K562 treated with DMSO at 1 percent for 4 hours (cell line): Measurements from ENCODE around the gene ITGAV. TPM values are rescaled to one million over a fixed set of nuclear protein-coding genes. Genes with fewer than 3 reads are reported as not detected.

Experiments
- total RNA-seq: library from RNA; unstranded; fragments of 300-600 nt; gene quantifications from 2 replicates; pipeline ENCODE4 v1.2.3, GENCODE V29; 2022; ENCODE audit not compliant: insufficient read depth

Gene ITGAV
- 11.9 and 13.4 TPM in 2 replicates for total RNA-seq

DNA sequence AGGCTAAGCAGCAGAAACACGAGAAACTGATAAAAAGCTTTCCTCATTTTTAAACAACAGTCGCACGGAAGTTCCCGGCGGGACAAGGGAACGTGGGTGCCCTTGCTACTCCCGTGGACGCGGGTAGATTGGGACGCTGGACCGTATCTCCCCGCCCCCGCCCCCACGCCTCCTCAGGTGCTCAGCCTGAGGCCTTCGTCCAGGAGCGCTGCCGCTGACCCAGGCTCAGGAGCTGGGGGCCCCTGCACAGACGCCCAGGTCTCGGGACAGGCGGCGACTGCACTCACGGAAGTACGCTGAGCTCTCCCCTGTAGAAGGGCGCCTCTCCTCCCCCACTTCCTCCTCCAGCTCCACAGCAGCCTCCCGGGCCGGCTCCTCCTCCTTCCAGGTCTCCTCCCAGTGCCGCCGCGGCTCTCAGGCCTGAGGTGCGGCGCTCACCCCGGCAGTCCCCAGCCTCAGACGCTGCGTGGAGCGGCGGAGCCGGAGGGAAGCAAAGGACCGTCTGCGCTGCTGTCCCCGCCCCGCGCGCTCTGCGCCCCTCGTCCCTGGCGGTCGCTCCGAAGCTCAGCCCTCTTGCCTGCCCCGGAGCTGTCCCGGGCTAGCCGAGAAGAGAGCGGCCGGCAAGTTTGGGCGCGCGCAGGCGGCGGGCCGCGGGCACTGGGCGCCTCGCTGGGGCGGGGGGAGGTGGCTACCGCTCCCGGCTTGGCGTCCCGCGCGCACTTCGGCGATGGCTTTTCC, at the start of gene ITGAV:
Gene ITGAV, plus strand, starts transcription at position 445 of the 738 bp plus-strand sequence. Its CDS starts 283 bp downstream, at position 728.

Other genes with a start within 250 kb of the ITGAV start
- 65.3 and 68.7 TPM in 2 replicates for gene ZC3H15, start 103.8 kb upstream of the ITGAV start, total RNA-seq
- gene FAM171B, start 104.0 kb downstream of the ITGAV start, total RNA-seq: 0.10 TPM in 1 of 2 replicates, not detected in the other